HepG2 (cell line): Measurements from ENCODE around the gene CNNM2. TPM values are rescaled to one million over a fixed set of nuclear protein-coding genes. Genes with fewer than 3 reads are reported as not detected.
A peak's percentile ranks its signal among the peaks of the same experiment; 100 is the strongest.

Experiments
- AKNA ChIP-seq: sonication (generic); formaldehyde crosslinking; IDR thresholded peaks from 2 replicates; pipeline ENCODE4 v1.4.0; 2020; ENCODE audit warnings: missing genetic modification reagents, borderline replicate concordance
- ARID5B ChIP-seq: IDR thresholded peaks from 2 replicates; pipeline ENCODE4 v1.4.0; 2020; ENCODE audit warnings: mild to moderate bottlenecking, missing genetic modification reagents
- CREM ChIP-seq, 2 experiments: sonication (generic) in 1 of 2; formaldehyde crosslinking in 1 of 2; IDR thresholded peaks; 2 replicates each; pipeline versions ENCODE4 v1.4.0 to v1.6.1; 2016 to 2020; ENCODE audit warnings: antibody characterized with exemption in 1 of 2, mild to moderate bottlenecking in 1 of 2, missing genetic modification reagents in 1 of 2
- CSRNP1 ChIP-seq: sonication (generic); formaldehyde crosslinking; IDR thresholded peaks from 2 replicates; pipeline ENCODE4 v1.8.1; 2023; ENCODE audit warnings: mild to moderate bottlenecking, missing genetic modification reagents
- DBP ChIP-seq: sonication (generic); formaldehyde crosslinking; IDR thresholded peaks from 2 replicates; pipeline ENCODE4 v1.4.0; 2020; ENCODE audit warnings: missing genetic modification reagents; ENCODE audit errors: not compliant biosample characterization
- DPF2 ChIP-seq: sonication (generic); formaldehyde crosslinking; IDR thresholded peaks from 2 replicates; pipeline ENCODE4 v1.4.0; 2020; ENCODE audit warnings: mild to moderate bottlenecking, low read depth, missing genetic modification reagents, borderline replicate concordance
- ELF3 ChIP-seq: IDR thresholded peaks from 2 replicates; pipeline ENCODE4 v1.6.1; 2016; ENCODE audit warnings: missing genetic modification reagents, missing compliant biosample characterization
- ELF4 ChIP-seq: sonication (generic); formaldehyde crosslinking; IDR thresholded peaks from 2 replicates; pipeline ENCODE4 v1.5.0; 2020; ENCODE audit warnings: missing genetic modification reagents, mild to moderate bottlenecking, moderate library complexity, borderline replicate concordance
- ETV5 ChIP-seq: IDR thresholded peaks from 2 replicates; pipeline ENCODE4 v1.6.1; 2018; ENCODE audit warnings: missing biosample characterization, missing genetic modification reagents, inconsistent platforms, borderline replicate concordance
- LBX2 ChIP-seq: sonication (generic); formaldehyde crosslinking; IDR thresholded peaks from 2 replicates; pipeline ENCODE4 v1.5.0; 2020; ENCODE audit warnings: missing genetic modification reagents, mild to moderate bottlenecking, borderline replicate concordance
- PHF21A ChIP-seq: sonication (generic); formaldehyde crosslinking; IDR thresholded peaks from 2 replicates; pipeline ENCODE4 v1.5.0; 2020; ENCODE audit warnings: mild to moderate bottlenecking, missing genetic modification reagents
- POLR2G ChIP-seq: fragments of 200-400 bp; formaldehyde crosslinking; IDR thresholded peaks from 2 replicates; pipeline ENCODE4 v1.6.1; 2018; ENCODE audit warnings: mild to moderate bottlenecking, low read depth, low read length, moderate library complexity
- SIX4 ChIP-seq: sonication (generic); formaldehyde crosslinking; IDR thresholded peaks from 2 replicates; pipeline ENCODE4 v1.4.0; 2020; ENCODE audit warnings: missing genetic modification reagents
- SP4 ChIP-seq: sonication (generic); formaldehyde crosslinking; IDR thresholded peaks from 2 replicates; pipeline ENCODE4 v1.8.1; 2023; ENCODE audit warnings: mild to moderate bottlenecking, missing genetic modification reagents
- THAP11 ChIP-seq: IDR thresholded peaks from 2 replicates; pipeline ENCODE4 v1.6.1; 2016; ENCODE audit warnings: missing biosample characterization, missing genetic modification reagents
- polyA plus RNA-seq, 8 experiments: library from polyadenylated mRNA; depleted of rRNA in 3 of 8; stranded (reverse) in 7 of 8; unstranded in 1 of 8; fragments of >200 nt; fragmentation: Illumina TruSeq in 4 of 8; extraction: Trizol in 4 of 8; gene quantifications; 2 replicates each; pipeline versions ENCODE4 v1.2.1 to v1.2.3, GENCODE V29; 2011 to 2016; ENCODE audit warnings: low read depth in 4 of 8, missing spikeins in 1 of 8, mixed read lengths in 1 of 8; ENCODE audit not compliant: insufficient read depth in 1 of 8
- total RNA-seq, 5 experiments: library from RNA; depleted of rRNA; stranded (reverse); fragments of >200 nt; fragmentation: Illumina TruSeq; extraction: Trizol; gene quantifications; 2 replicates each; pipeline ENCODE4 v1.2.3, GENCODE V29; 2016; ENCODE audit warnings: low read depth in 1 of 5

The CNNM2 gene
- total and polyA plus RNA-seq, 2 of the 13 experiments (the other 11 are each of a cell fraction or from before 2014, with no cell fraction given): 7.1 to 9.0 TPM

GRCh38 chr10:102988404-102989314 lies 70.6 kb downstream of the CNNM2 start (continued):
- TF ChIP-seq ELF4 (CRISPR knock-in tag) (no peak), PHF21A (CRISPR knock-in tag) (peak; percentile 62), SIX4 (CRISPR knock-in tag) (peak; percentile 98), POLR2G (no peak), ETV5 (peak; percentile 36; the same call in 1 of the 2 replicates), ARID5B (CRISPR knock-in tag) (peak; percentile 88), AKNA (CRISPR knock-in tag) (no peak), ELF3 (peak; percentile 81), DPF2 (CRISPR knock-in tag) (peak; percentile 77; the same call in 1 of the 2 replicates), CREM (IDR thresholded peaks at IDR 0.05) (peak; percentile 77; the same call in 1 of the 2 replicates), CREM (CRISPR knock-in tag; IDR thresholded peaks at IDR 0.05) (no peak), THAP11 (CRISPR knock-in tag) (peak; percentile 47), CSRNP1 (no peak), SP4 (CRISPR knock-in tag) (no peak), LBX2 (CRISPR knock-in tag) (no peak), DBP (CRISPR knock-in tag) (no peak)
